Measurements from ENCODE around the gene SH3BP1. TPM values are rescaled to one million over a fixed set of nuclear protein-coding genes. Genes with fewer than 3 reads are reported as not detected.

SH3BP1 gene
- total and polyA plus RNA-seq, 9 of the 15 experiments (the other 6 are each of a cell fraction or from before 2014, with no cell fraction given): 0.10 to 36.2 (median 10.4) TPM

- peak; percentile 41; the same call in 1 of the 2 replicates for TF ChIP-seq PKNOX1 (IDR thresholded peaks at IDR 0.05)
- TF ChIP-seq ARID4B (CRISPR knock-in tag; IDR thresholded peaks at IDR 0.05): peak; percentile 27; the same call in 1 of the 2 replicates
- 0 out of 2 replicates have a peak, but pooled peaks have one; percentile 42 for TF ChIP-seq NBN (IDR thresholded peaks at IDR 0.05; ENCODE audit: low read depth)
- TF ChIP-seq E2F1 (CRISPR knock-in tag; IDR thresholded peaks at IDR 0.05): no peak
- TF ChIP-seq HDGF (IDR thresholded peaks at IDR 0.05): 0 out of 2 replicates have a peak, but pooled peaks have one; percentile 21
- TF ChIP-seq ZNF24 (IDR thresholded peaks at IDR 0.05): no peak
- no peak for TF ChIP-seq SP2 (IDR thresholded peaks at IDR 0.05; ENCODE audit: extremely low read depth, low read depth, low read length, poor library complexity, severe bottlenecking)
- peak; percentile 62 for TF ChIP-seq EGR1 (conservative IDR thresholded peaks at IDR 0.05)
- TF ChIP-seq GABPA (tag; conservative IDR thresholded peaks at IDR 0.05; ENCODE audit: low read depth): peak; percentile 63
- TF ChIP-seq POLR2AphosphoS5 (IDR thresholded peaks at IDR 0.05; ENCODE audit: control insufficient read depth, insufficient read depth, low read depth, low read length): 0 out of 2 replicates have a peak, but pooled peaks have one; percentile 16
- peak; percentile 2 to 36; a peak in 1 of 4 replicates for TF ChIP-seq MNT (conservative IDR thresholded peaks at IDR 0.05)
- no peak for TF ChIP-seq CC2D1A (IDR thresholded peaks at IDR 0.05)
- TF ChIP-seq SMARCB1 (IDR thresholded peaks at IDR 0.05; ENCODE audit: insufficient read length, low read depth): no peak
- TF ChIP-seq HEY1 (CRISPR knock-in tag; IDR thresholded peaks at IDR 0.05; ENCODE audit: borderline replicate concordance): no peak
- peak in 1 of 2 experiments; percentile 23; a peak in 1 of 4 replicates for TF ChIP-seq SIN3A (IDR thresholded peaks at IDR 0.05; ENCODE audit: borderline replicate concordance in 2 of 2, control insufficient read depth in 1 of 2, low read depth in 2 of 2, low read length in 2 of 2)
- TF ChIP-seq CREB5 (CRISPR knock-in tag; IDR thresholded peaks at IDR 0.05): no peak
- TF ChIP-seq MEF2A (IDR thresholded peaks at IDR 0.05; ENCODE audit: control insufficient read depth, low read depth, low read length): no peak
These were observed 5.6 kb upstream of the SH3BP1 start (continued) for GRCh38 chr22:37633625-37634416.
